AG10803 (cell line): ENCODE data around the gene SNX22.
"Not testable (repeated sequence)": the region's sequence is repeated elsewhere in the genome, so short reads cannot be mapped to it uniquely, and the experiment has no call there.

ENCODE experiments used
- DNase-seq: peaks from one replicate; pipeline ENCODE4 v3.0.0; 2010; ENCODE audit warnings: low read depth
- H3K4me3 ChIP-seq: 2 replicates; pipeline ENCODE4 v1.5.1; 2011; ENCODE audit warnings: mild to moderate bottlenecking, low read length, control low read depth
- CTCF ChIP-seq: conservative IDR thresholded peaks from 2 replicates; pipeline ENCODE4 v1.5.1; 2011; ENCODE audit warnings: mild to moderate bottlenecking, low read length, control low read depth, inconsistent platforms

The SNX22 gene

GRCh38 chr15:64151727-64152506 is at the start of gene SNX22:
TSS of gene SNX22 (plus strand) at chr15:64151731. CDS start at chr15:64151776, 45 bp downstream.
- TF ChIP-seq CTCF = no peak
- peak within 1 kb of the TSS; percentile 54 for H3K4me3 ChIP-seq
- no peak for DNase-seq

GRCh38 chr15:64102497-64102896 is 49.0 kb upstream of the SNX22 start:
- no peak for TF ChIP-seq CTCF
- H3K4me3 ChIP-seq = no peak overlapping the region
- no peak for DNase-seq

- H3K4me3 ChIP-seq = no peak overlapping the region
- no peak for TF ChIP-seq CTCF
- DNase-seq = peak; percentile 67
Measured at GRCh38 chr15:64105113-64105704, 46.3 kb upstream of the SNX22 start.

- DNase-seq = no peak
- H3K4me3 ChIP-seq = no peak overlapping the region
- TF ChIP-seq CTCF = no peak
Measured at GRCh38 chr15:64107337-64107736, 44.2 kb upstream of the SNX22 start.

GRCh38 chr15:64110108-64110701 is 41.3 kb upstream of the SNX22 start:
- DNase-seq, H3K4me3 ChIP-seq: not testable (repeated sequence)

GRCh38 chr15:64110950-64111678 is 40.4 kb upstream of the SNX22 start:
- H3K4me3 ChIP-seq = no peak overlapping the region
- no peak for TF ChIP-seq CTCF
- no peak for DNase-seq

GRCh38 chr15:64111679-64112050 is 39.9 kb upstream of the SNX22 start:
- H3K4me3 ChIP-seq = no peak overlapping the region
- no peak for DNase-seq
- no peak for TF ChIP-seq CTCF
